Endothelial cell of umbilical vein (primary cell): Measurements from ENCODE around the gene GRB2.

Experiments used
- CTCF ChIP-seq, 2 donors: IDR thresholded peaks; 1 replicate in 1 of 2; 2 replicates in 1 of 2; pipeline ENCODE4 v1.5.1; 2011; ENCODE audit warnings: low read length in 2 of 2, mild to moderate bottlenecking in 2 of 2, moderate library complexity in 2 of 2, control low read depth in 1 of 2, inconsistent platforms in 1 of 2, low read depth in 1 of 2; ENCODE audit not compliant: insufficient read depth in 1 of 2; ENCODE audit errors: extremely low read depth in 1 of 2
- EZH2 ChIP-seq: IDR thresholded peaks from 2 replicates; pipeline ENCODE4 v1.6.1; 2012; ENCODE audit warnings: borderline replicate concordance, low read depth, mild to moderate bottlenecking, moderate library complexity, low read length, inconsistent platforms; ENCODE audit not compliant: severe bottlenecking
- JUN ChIP-seq: IDR thresholded peaks from 2 replicates; pipeline ENCODE4 v1.6.1; 2011; ENCODE audit warnings: borderline replicate concordance, low read depth; ENCODE audit not compliant: insufficient read length, insufficient read depth
- MAX ChIP-seq: IDR thresholded peaks from 2 replicates; pipeline ENCODE4 v1.6.1; 2011; ENCODE audit not compliant: insufficient read depth, insufficient read length
- MYC ChIP-seq: IDR thresholded peaks from one replicate; pipeline ENCODE4 v1.6.1; 2011; ENCODE audit warnings: mild to moderate bottlenecking, low read depth, low read length
- POLR2A ChIP-seq: IDR thresholded peaks from 2 replicates; pipeline ENCODE4 v1.6.1; 2012; ENCODE audit warnings: low read depth, mild to moderate bottlenecking, control low read depth, low read length
- POLR2AphosphoS5 ChIP-seq: IDR thresholded peaks from 2 replicates; pipeline ENCODE4 v1.6.1; 2012; ENCODE audit warnings: low read depth, mild to moderate bottlenecking, control low read depth, low read length, moderate library complexity; ENCODE audit not compliant: insufficient read depth

- TF ChIP-seq CTCF (IDR thresholded peaks at IDR 0.05; ENCODE audit: extremely low read depth in 1 of 2, insufficient read depth in 1 of 2, low read depth in 1 of 2, low read length in 2 of 2) (no peak), POLR2A (no peak), MAX (no peak), MYC (no peak), EZH2 (no peak), JUN (no peak), POLR2AphosphoS5 (no peak)
Observed at GRCh38 chr17:75371339-75371738, 34.1 kb downstream of the GRB2 start.
